WTC11 (cell line): ENCODE data around the gene MOGAT2. TPM values are rescaled to one million over a fixed set of nuclear protein-coding genes. Genes with fewer than 3 reads are reported as not detected.

Experiments used
- ATAC-seq: fragments of 200-7000 bp; cut with Tn5 transposase; 2 replicates; pipeline ENCODE4 v1.10.0; 2021; ENCODE audit warnings: mild to moderate bottlenecking, moderate library complexity
- Bru-seq: library from RNA; stranded (reverse); fragments of 400-500 nt; gene quantifications from one replicate; lab custom pipeline; 2021; lab: Mats Ljungman, UMichigan
- CTCF ChIA-PET: fragments of 300-600 bp; sonication (Branson Sonifier 250); formaldehyde crosslinking; loops from one replicate; lab custom pipeline; 2021; ENCODE audit warnings: antibody characterized with exemption; lab: Charles Lee
- POLR2A ChIA-PET: fragments of 350-600 bp; sonication (Branson Sonifier 250); formaldehyde crosslinking; loops from one replicate; lab custom pipeline; 2021; ENCODE audit warnings: antibody characterized with exemption; lab: Charles Lee
- DNase-seq: peaks from one replicate; pipeline ENCODE4 v3.0.0; 2021; ENCODE audit warnings: low spot score
- H3K27ac Mint-ChIP-seq: 2 replicates; pipeline ENCODE4 v1.8.0; 2021; ENCODE audit warnings: mixed read lengths
- H3K27me3 Mint-ChIP-seq: 2 replicates; pipeline ENCODE4 v1.8.0; 2021; ENCODE audit warnings: low read depth, mild to moderate bottlenecking, moderate library complexity, mixed read lengths
- H3K36me3 Mint-ChIP-seq: 2 replicates; pipeline ENCODE4 v1.8.0; 2021; ENCODE audit warnings: mixed read lengths
- H3K4me1 Mint-ChIP-seq: 2 replicates; pipeline ENCODE4 v1.8.0; 2022; ENCODE audit warnings: mixed read lengths
- H3K4me3 Mint-ChIP-seq: 2 replicates; pipeline ENCODE4 v1.8.0; 2021; ENCODE audit warnings: mild to moderate bottlenecking, moderate library complexity, mixed read lengths
- H3K9me3 Mint-ChIP-seq: 2 replicates; pipeline ENCODE4 v1.8.0; 2021; ENCODE audit warnings: mixed read lengths
- CBFB ChIP-seq: sonication (generic); formaldehyde crosslinking; IDR thresholded peaks from 2 replicates; pipeline ENCODE4 v1.8.1; 2022; ENCODE audit warnings: mild to moderate bottlenecking, low read depth, missing genetic modification reagents
- ELF4 ChIP-seq: sonication (generic); formaldehyde crosslinking; IDR thresholded peaks from 2 replicates; pipeline ENCODE4 v1.8.1; 2022; ENCODE audit warnings: low read depth, mild to moderate bottlenecking, moderate library complexity, missing genetic modification reagents
- EMX1 ChIP-seq: fragments of 250-450 bp; sonication (Bioruptor Pico); IDR thresholded peaks from 2 replicates; pipeline ENCODE4 v1.8.0; 2021; ENCODE audit warnings: mild to moderate bottlenecking
- ESRRA ChIP-seq: sonication (generic); formaldehyde crosslinking; IDR thresholded peaks from 2 replicates; pipeline ENCODE4 v1.8.1; 2022; ENCODE audit warnings: mild to moderate bottlenecking, missing genetic modification reagents, borderline replicate concordance
- FOXJ3 ChIP-seq: sonication (generic); formaldehyde crosslinking; IDR thresholded peaks from 2 replicates; pipeline ENCODE4 v1.9.0; 2021; ENCODE audit warnings: missing genetic modification reagents, mild to moderate bottlenecking, borderline replicate concordance
- GABPB1 ChIP-seq: sonication (generic); formaldehyde crosslinking; IDR thresholded peaks from 2 replicates; pipeline ENCODE4 v1.8.1; 2023; ENCODE audit warnings: mild to moderate bottlenecking, missing genetic modification reagents
- GTF2I ChIP-seq: fragments of 250-450 bp; sonication (Bioruptor Pico); conservative IDR thresholded peaks from 2 replicates; pipeline ENCODE4 v1.4.0; 2021; ENCODE audit warnings: mild to moderate bottlenecking
- MXD4 ChIP-seq: fragments of 250-450 bp; sonication (Bioruptor Pico); IDR thresholded peaks from 2 replicates; pipeline ENCODE4 v1.8.0; 2021; ENCODE audit warnings: mild to moderate bottlenecking, moderate library complexity, borderline replicate concordance
- NR3C1 ChIP-seq: sonication (generic); formaldehyde crosslinking; conservative IDR thresholded peaks from 2 replicates; pipeline ENCODE4 v1.8.1; 2023; ENCODE audit warnings: low read depth, mild to moderate bottlenecking, missing genetic modification reagents
- RELA ChIP-seq: sonication (generic); formaldehyde crosslinking; IDR thresholded peaks from 2 replicates; pipeline ENCODE4 v1.8.1; 2022; ENCODE audit warnings: missing genetic modification reagents, mild to moderate bottlenecking, borderline replicate concordance
- SP1 ChIP-seq: sonication (generic); formaldehyde crosslinking; conservative IDR thresholded peaks from 2 replicates; pipeline ENCODE4 v1.8.1; 2022; ENCODE audit warnings: missing genetic modification reagents
- TEAD4 ChIP-seq: sonication (generic); formaldehyde crosslinking; IDR thresholded peaks from 2 replicates; pipeline ENCODE4 v1.8.0; 2022; ENCODE audit warnings: mild to moderate bottlenecking, missing genetic modification reagents
- ZNF138 ChIP-seq: sonication (generic); formaldehyde crosslinking; conservative IDR thresholded peaks from 2 replicates; pipeline ENCODE4 v1.8.1; 2022; ENCODE audit warnings: mild to moderate bottlenecking, moderate library complexity, missing genetic modification reagents
- ZNF317 ChIP-seq: sonication (generic); formaldehyde crosslinking; IDR thresholded peaks from 2 replicates; pipeline ENCODE4 v1.8.1; 2023; ENCODE audit warnings: low read depth, mild to moderate bottlenecking, moderate library complexity, missing genetic modification reagents, borderline replicate concordance
- ZNF423 ChIP-seq: fragments of 250-450 bp; sonication (Bioruptor Pico); IDR thresholded peaks from 2 replicates; pipeline ENCODE4 v2.1.2; 2022; ENCODE audit warnings: mild to moderate bottlenecking, moderate library complexity
- long read RNA-seq, 3 experiments: library from RNA in 1 of 3; library from capped mRNA in 1 of 3; library from polyadenylated mRNA in 1 of 3; unstranded in 2 of 3; stranded (forward) in 1 of 3; transcript quantifications; one replicate each; pipeline ENCODE4 v2.0.0, GENCODE V29; 2021
- total RNA-seq: library from RNA; stranded (reverse); gene quantifications from 3 replicates; pipeline ENCODE4 v1.2.3, GENCODE V29; 2021
- TF ChIP-seq, protein P1 (sequence below): sonication (generic); formaldehyde crosslinking; IDR thresholded peaks from 2 replicates; pipeline ENCODE4 v1.8.0; 2023; ENCODE audit warnings: mild to moderate bottlenecking, missing genetic modification reagents
- TF ChIP-seq, protein P2 (sequence below): sonication (generic); formaldehyde crosslinking; IDR thresholded peaks from 2 replicates; pipeline ENCODE4 v1.8.0; 2022; ENCODE audit warnings: missing genetic modification reagents
- TF ChIP-seq, protein P3 (sequence below): sonication (generic); formaldehyde crosslinking; IDR thresholded peaks from 2 replicates; pipeline ENCODE4 v1.8.0; 2022; ENCODE audit warnings: mild to moderate bottlenecking, missing genetic modification reagents
- TF ChIP-seq, protein P4 (sequence below): sonication (generic); formaldehyde crosslinking; IDR thresholded peaks from 2 replicates; pipeline ENCODE4 v1.8.1; 2023; ENCODE audit warnings: mild to moderate bottlenecking, missing genetic modification reagents, borderline replicate concordance
- TF ChIP-seq, protein P5 (sequence below): sonication (generic); formaldehyde crosslinking; IDR thresholded peaks from 2 replicates; pipeline ENCODE4 v1.8.0; 2022; ENCODE audit warnings: mild to moderate bottlenecking, missing genetic modification reagents

The MOGAT2 gene
- total RNA-seq (0.09 to 0.11 TPM in 2 of 3 replicates, not detected in the other), Bru-seq, nascent RNA (not detected)
- long read RNA-seq, experiment 1: 0 reads
- long read RNA-seq, experiment 2: 0 reads
- long read RNA-seq, experiment 3: 0 reads

DNA sequence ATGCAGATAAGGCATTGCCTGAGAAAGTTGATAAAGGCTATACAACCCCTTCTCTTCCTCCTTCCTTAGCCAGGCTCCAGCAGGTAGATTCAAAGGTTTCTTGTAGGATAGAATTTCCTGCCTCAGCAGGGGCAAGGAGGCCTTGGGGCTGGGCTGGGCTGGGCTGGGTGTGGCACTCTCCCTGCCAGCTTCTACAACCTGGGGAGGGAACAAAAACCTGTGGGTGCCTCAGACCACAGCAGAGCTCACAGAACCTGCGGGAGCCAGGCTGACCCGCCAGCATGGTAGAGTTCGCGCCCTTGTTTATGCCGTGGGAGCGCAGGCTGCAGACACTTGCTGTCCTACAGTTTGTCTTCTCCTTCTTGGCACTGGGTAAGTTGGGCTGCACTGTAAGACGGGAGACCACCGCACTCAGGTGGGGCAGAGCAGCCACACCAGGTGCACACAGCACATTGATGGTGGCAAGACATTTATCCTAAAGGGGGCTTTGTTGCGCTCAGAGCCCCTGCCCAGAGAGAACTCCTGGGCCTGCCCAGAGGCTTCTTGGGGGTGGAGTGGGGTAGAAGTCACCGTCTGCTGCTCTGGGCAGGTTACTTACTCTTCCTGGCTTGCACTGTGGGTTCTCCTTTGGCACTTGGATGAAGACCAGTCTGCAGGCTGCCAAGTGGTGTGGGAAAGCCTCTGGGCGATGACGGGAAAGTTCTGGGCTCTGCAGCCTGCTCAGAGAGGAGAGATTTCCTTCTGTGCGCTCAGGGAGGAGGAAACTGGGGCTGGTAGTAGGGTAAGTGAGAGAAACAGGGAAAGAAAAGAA, at the start of gene MOGAT2:
MOGAT2 (plus strand) TSS at position 231 of the 811 bp plus-strand sequence; CDS start at position 282, 51 bp downstream.
- Mint-ChIP-seq H3K27me3 (peaks cover 56% of the 10 kb centered on the region), H3K27ac (no peak within 1 kb of the TSS), H3K9me3 (no peaks in the 10 kb centered on the region), H3K4me1 (peaks cover 11% of the 10 kb centered on the region), H3K36me3 (no peaks in the 10 kb centered on the region), H3K4me3 (no peak within 1 kb of the TSS)
- TF ChIP-seq, protein P1, sequence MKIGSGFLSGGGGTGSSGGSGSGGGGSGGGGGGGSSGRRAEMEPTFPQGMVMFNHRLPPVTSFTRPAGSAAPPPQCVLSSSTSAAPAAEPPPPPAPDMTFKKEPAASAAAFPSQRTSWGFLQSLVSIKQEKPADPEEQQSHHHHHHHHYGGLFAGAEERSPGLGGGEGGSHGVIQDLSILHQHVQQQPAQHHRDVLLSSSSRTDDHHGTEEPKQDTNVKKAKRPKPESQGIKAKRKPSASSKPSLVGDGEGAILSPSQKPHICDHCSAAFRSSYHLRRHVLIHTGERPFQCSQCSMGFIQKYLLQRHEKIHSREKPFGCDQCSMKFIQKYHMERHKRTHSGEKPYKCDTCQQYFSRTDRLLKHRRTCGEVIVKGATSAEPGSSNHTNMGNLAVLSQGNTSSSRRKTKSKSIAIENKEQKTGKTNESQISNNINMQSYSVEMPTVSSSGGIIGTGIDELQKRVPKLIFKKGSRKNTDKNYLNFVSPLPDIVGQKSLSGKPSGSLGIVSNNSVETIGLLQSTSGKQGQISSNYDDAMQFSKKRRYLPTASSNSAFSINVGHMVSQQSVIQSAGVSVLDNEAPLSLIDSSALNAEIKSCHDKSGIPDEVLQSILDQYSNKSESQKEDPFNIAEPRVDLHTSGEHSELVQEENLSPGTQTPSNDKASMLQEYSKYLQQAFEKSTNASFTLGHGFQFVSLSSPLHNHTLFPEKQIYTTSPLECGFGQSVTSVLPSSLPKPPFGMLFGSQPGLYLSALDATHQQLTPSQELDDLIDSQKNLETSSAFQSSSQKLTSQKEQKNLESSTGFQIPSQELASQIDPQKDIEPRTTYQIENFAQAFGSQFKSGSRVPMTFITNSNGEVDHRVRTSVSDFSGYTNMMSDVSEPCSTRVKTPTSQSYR (CRISPR knock-in tag): no peak
- no peak for TF ChIP-seq CBFB
- no peak for TF ChIP-seq GTF2I (CRISPR knock-in tag)
- TF ChIP-seq, protein P2, sequence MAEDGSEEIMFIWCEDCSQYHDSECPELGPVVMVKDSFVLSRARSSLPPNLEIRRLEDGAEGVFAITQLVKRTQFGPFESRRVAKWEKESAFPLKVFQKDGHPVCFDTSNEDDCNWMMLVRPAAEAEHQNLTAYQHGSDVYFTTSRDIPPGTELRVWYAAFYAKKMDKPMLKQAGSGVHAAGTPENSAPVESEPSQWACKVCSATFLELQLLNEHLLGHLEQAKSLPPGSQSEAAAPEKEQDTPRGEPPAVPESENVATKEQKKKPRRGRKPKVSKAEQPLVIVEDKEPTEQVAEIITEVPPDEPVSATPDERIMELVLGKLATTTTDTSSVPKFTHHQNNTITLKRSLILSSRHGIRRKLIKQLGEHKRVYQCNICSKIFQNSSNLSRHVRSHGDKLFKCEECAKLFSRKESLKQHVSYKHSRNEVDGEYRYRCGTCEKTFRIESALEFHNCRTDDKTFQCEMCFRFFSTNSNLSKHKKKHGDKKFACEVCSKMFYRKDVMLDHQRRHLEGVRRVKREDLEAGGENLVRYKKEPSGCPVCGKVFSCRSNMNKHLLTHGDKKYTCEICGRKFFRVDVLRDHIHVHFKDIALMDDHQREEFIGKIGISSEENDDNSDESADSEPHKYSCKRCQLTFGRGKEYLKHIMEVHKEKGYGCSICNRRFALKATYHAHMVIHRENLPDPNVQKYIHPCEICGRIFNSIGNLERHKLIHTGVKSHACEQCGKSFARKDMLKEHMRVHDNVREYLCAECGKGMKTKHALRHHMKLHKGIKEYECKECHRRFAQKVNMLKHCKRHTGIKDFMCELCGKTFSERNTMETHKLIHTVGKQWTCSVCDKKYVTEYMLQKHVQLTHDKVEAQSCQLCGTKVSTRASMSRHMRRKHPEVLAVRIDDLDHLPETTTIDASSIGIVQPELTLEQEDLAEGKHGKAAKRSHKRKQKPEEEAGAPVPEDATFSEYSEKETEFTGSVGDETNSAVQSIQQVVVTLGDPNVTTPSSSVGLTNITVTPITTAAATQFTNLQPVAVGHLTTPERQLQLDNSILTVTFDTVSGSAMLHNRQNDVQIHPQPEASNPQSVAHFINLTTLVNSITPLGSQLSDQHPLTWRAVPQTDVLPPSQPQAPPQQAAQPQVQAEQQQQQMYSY: no peak
- TF ChIP-seq, protein P3, sequence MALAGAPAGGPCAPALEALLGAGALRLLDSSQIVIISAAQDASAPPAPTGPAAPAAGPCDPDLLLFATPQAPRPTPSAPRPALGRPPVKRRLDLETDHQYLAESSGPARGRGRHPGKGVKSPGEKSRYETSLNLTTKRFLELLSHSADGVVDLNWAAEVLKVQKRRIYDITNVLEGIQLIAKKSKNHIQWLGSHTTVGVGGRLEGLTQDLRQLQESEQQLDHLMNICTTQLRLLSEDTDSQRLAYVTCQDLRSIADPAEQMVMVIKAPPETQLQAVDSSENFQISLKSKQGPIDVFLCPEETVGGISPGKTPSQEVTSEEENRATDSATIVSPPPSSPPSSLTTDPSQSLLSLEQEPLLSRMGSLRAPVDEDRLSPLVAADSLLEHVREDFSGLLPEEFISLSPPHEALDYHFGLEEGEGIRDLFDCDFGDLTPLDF (CRISPR knock-in tag): no peak
- TF ChIP-seq EMX1 (CRISPR knock-in tag): no peak
- no peak for TF ChIP-seq GABPB1
- no peak for TF ChIP-seq ZNF423 (CRISPR knock-in tag)
- no peak for TF ChIP-seq ZNF138
- ATAC-seq (no peak), DNase-seq (no peak)
- POLR2A ChIA-PET: no interaction called here
- CTCF ChIA-PET: interaction anchor here (0.6 to 1.9 kb wide), 2 partner anchors 11 to 61 kb away, joined by 3 to 8 read pairs; no protein-coding TSS in a partner anchor

DNA sequence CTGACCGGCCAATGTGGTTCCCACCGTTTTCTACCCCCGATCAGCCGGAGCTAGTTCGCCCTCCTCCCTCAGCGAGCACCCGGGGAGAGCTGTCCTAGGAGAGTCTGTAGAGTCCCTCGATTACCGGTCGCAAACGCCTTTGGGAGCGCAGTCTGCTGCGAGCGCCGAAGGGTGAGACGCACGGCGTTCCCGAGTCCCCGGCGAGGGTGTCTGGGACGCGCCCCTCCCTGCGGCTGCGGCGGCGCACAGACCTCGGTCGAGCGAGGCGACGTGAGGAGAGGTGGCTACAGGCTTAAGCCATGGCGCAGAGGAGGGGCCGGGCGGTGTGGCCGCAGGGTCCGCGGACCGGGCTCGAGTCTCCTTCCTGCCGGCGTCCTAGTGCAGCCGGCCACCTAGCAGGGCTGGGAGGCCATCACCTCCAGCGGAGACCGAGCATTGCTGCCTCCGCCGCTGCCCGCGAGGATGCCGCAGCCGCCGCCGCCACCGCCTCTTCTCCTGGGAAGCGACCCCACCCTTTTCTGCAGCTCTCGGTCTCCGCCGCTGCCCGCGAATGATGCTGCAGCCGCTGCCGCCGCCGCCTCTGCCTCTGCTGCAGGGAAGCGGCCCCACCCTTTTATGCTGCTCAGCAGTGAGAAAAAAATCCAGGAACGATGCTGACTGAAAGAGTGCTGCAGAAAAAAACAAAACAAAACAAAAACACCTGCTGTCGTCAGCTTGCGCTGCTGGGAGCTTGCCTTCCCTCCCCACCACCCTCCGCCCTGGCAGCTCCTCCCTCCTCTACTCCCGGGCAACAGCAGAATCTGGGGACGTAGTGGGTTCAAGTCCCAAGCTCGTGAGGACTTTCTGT, 49.0 kb upstream of the MOGAT2 start, which contains the start of gene MAP6:
MAP6 (minus strand) TSS at position 588 of the 847 bp plus-strand sequence. CDS start 669 bp downstream, outside the sequence.
- Mint-ChIP-seq H3K4me3 (peak within 1 kb of the TSS; percentile 77), H3K36me3 (0 out of 2 replicates have a peak, but pooled peaks cover 3% of the 10 kb centered on the region), H3K4me1 (peaks cover 24% of the 10 kb centered on the region), H3K27ac (no peak within 1 kb of the TSS), H3K9me3 (peaks cover 6% of the 10 kb centered on the region), H3K27me3 (peaks cover 87% of the 10 kb centered on the region)
- CTCF ChIA-PET: interaction anchor here (0.6 to 1.7 kb wide), 9 partner anchors 17 to 540 kb away, joined by 3 to 9 read pairs (median 4); no protein-coding TSS in a partner anchor
- POLR2A ChIA-PET: no interaction called here
- ATAC-seq: peak; percentile 19
- DNase-seq: peak; percentile 64
- TF ChIP-seq ESRRA (CRISPR knock-in tag) (no peak), FOXJ3 (CRISPR knock-in tag) (no peak), ELF4 (CRISPR knock-in tag) (no peak), TEAD4 (CRISPR knock-in tag) (no peak), GTF2I (CRISPR knock-in tag) (no peak), NR3C1 (0 out of 2 replicates have a peak, but pooled peaks have one; percentile 58), ZNF317 (CRISPR knock-in tag) (no peak), RELA (CRISPR knock-in tag) (peak; percentile 18; the same call in 1 of the 2 replicates), SP1 (CRISPR knock-in tag) (no peak), MXD4 (CRISPR knock-in tag) (no peak), ZNF138 (peak; percentile 59; the same call in 1 of the 2 replicates)
- TF ChIP-seq, protein P4, sequence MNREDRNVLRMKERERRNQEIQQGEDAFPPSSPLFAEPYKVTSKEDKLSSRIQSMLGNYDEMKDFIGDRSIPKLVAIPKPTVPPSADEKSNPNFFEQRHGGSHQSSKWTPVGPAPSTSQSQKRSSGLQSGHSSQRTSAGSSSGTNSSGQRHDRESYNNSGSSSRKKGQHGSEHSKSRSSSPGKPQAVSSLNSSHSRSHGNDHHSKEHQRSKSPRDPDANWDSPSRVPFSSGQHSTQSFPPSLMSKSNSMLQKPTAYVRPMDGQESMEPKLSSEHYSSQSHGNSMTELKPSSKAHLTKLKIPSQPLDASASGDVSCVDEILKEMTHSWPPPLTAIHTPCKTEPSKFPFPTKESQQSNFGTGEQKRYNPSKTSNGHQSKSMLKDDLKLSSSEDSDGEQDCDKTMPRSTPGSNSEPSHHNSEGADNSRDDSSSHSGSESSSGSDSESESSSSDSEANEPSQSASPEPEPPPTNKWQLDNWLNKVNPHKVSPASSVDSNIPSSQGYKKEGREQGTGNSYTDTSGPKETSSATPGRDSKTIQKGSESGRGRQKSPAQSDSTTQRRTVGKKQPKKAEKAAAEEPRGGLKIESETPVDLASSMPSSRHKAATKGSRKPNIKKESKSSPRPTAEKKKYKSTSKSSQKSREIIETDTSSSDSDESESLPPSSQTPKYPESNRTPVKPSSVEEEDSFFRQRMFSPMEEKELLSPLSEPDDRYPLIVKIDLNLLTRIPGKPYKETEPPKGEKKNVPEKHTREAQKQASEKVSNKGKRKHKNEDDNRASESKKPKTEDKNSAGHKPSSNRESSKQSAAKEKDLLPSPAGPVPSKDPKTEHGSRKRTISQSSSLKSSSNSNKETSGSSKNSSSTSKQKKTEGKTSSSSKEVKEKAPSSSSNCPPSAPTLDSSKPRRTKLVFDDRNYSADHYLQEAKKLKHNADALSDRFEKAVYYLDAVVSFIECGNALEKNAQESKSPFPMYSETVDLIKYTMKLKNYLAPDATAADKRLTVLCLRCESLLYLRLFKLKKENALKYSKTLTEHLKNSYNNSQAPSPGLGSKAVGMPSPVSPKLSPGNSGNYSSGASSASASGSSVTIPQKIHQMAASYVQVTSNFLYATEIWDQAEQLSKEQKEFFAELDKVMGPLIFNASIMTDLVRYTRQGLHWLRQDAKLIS (CRISPR knock-in tag): peak; percentile 80; the same call in 1 of the 2 replicates
- TF ChIP-seq, protein P5, sequence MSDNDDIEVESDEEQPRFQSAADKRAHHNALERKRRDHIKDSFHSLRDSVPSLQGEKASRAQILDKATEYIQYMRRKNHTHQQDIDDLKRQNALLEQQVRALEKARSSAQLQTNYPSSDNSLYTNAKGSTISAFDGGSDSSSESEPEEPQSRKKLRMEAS: peak; percentile 50; the same call in 1 of the 2 replicates
